ENCODE results near the gene SEMA7A. TPM values are rescaled to one million over a fixed set of nuclear protein-coding genes. Genes with fewer than 3 reads are reported as not detected.
"Not testable (repeated sequence)": the region's sequence is repeated elsewhere in the genome, so short reads cannot be mapped to it uniquely, and the experiment has no call there.

SEMA7A gene, protein sequence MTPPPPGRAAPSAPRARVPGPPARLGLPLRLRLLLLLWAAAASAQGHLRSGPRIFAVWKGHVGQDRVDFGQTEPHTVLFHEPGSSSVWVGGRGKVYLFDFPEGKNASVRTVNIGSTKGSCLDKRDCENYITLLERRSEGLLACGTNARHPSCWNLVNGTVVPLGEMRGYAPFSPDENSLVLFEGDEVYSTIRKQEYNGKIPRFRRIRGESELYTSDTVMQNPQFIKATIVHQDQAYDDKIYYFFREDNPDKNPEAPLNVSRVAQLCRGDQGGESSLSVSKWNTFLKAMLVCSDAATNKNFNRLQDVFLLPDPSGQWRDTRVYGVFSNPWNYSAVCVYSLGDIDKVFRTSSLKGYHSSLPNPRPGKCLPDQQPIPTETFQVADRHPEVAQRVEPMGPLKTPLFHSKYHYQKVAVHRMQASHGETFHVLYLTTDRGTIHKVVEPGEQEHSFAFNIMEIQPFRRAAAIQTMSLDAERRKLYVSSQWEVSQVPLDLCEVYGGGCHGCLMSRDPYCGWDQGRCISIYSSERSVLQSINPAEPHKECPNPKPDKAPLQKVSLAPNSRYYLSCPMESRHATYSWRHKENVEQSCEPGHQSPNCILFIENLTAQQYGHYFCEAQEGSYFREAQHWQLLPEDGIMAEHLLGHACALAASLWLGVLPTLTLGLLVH
- 1.2 TPM for total RNA-seq
- long read RNA-seq: 0 reads

DNA sequence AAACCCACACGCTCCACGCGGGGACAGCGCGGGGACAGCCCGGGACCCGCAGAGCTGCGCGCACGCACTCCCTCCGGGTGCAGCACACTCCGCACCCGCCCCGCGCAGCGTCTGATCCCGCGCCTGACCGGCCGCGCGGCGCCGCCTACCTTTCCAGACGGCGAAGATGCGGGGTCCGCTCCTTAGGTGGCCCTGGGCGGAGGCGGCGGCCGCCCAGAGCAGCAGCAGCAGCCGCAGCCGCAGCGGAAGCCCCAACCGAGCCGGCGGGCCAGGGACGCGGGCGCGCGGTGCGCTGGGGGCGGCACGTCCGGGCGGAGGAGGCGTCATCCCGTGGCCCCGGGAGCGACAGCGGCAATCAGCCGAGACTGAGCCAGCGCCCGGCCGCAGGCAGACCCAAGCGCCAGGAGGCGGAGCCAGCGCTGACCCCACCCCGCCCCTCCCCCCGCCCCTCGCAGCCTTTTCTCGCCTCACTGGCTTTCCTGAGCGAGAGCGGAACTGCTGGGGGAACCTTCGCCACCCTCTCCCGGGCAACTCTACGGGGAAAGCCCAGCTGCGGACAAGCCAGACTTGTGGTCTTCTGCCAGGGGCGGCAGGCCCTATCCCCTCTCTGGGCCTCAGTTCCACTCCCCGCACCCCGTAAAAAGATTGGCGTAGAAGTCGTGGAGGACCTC is at the start of gene SEMA7A:
Gene SEMA7A, minus strand, starts transcription at position 367 of the 671 bp plus-strand sequence. Its CDS starts 40 bp downstream, at position 327.
- intact Hi-C loops (cut with DNase I): no loop called here
- peak; percentile 96 for ATAC-seq (ENCODE audit: poor library complexity)
- DNase-seq: peak; percentile 90

DNA sequence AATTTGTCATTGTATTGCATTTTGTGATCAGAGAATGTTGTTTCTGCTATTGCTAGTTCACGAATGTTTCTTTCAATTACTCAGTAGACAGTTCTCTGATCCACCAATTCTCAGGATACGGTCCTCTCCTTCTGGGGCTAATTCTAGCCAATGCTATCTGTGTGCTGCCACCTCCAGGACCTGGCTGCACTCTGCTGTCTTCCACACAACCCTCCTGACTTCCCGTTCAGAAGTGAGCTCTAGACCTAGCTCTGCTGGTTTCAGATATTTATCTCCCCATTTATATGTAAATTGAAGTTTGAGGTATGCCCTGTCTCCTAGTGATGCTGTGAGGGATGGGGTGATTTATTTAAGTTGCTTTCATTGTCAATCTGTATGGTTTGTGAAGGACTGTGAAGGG is 48.9 kb upstream of the SEMA7A start:
- ATAC-seq (ENCODE audit: poor library complexity) (no peak), DNase-seq (no peak)
- intact Hi-C loops (cut with DNase I): no loop called here

DNA sequence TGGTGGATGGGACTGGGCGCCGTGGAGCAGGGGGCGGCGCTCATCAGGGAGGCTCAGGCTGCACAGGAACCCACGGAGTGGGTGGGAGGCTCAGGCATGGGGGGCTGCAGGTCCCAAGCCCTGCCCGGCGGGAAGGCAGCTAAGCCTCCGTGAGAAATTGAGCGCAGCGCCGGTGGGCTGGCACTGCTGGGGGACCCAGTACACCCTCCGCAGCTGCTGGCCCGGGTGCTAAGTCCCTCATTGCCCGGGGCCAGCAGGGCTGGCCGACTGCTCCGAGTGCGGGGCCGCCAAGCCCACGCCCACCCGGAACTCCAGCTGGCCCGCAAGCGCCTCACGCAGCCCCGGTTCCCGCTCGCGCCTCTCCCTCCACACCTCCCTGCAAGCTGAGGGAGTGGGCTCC is 46.6 kb upstream of the SEMA7A start:
- DNase-seq; intact Hi-C loops (cut with DNase I); ATAC-seq (ENCODE audit: poor library complexity): not testable (repeated sequence)

DNA sequence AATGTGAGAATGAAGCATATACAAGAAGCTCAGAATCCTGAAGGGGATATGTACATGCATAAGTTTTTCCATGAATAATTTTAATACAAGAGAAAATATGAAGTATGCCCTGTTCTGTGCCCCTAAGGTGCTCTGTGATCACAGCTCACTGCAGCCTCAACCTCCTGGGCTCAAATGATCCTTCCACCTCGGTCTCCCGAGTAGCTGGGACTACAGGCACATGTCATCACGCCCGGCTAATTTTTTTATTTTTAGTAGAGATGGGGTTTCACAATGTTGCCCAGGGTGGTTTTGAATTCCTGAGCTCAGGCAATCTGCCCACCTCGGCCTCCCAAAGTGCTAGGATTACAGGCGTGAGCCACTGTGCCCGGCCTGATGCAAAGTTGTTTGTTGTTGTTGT is 37.9 kb upstream of the SEMA7A start:
- intact Hi-C loops (cut with DNase I); ATAC-seq (ENCODE audit: poor library complexity); DNase-seq: not testable (repeated sequence)

DNA sequence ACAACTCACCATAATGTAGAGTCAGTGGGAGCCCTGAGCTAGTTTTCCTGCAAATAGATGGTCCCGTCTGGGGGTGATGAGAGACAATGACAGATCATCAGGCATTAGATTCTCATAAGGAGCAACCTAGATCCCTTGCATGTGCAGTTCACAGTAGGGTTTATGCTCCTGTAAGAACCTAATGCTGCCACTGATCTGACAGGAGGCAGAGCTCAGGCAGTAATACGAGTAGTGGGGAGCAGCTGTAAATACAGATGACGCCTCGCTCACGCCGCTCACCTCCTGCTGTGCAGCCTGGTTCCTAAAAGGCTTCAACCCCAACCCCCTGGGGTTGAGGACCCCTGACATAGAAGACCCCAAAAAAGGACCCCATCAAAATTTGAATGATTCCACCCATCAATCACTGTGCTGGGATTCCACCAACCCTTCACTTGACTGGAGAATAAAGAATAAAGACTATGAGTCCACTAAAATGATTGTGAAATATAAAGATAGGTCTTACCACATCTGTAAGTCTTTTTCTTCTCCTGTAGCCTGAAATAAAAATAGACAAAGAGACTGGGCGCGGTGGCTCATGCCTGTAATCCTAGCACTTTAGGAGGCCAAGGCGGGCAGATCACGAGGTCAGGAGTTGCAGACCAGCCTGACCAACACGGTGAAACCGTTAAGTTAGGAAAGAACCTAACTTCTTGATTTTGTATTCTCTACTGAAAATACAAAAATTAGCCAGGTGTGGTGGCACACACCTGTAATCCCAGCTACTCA is 37.1 kb upstream of the SEMA7A start:
- DNase-seq (no peak), ATAC-seq (ENCODE audit: poor library complexity) (no peak)

DNA sequence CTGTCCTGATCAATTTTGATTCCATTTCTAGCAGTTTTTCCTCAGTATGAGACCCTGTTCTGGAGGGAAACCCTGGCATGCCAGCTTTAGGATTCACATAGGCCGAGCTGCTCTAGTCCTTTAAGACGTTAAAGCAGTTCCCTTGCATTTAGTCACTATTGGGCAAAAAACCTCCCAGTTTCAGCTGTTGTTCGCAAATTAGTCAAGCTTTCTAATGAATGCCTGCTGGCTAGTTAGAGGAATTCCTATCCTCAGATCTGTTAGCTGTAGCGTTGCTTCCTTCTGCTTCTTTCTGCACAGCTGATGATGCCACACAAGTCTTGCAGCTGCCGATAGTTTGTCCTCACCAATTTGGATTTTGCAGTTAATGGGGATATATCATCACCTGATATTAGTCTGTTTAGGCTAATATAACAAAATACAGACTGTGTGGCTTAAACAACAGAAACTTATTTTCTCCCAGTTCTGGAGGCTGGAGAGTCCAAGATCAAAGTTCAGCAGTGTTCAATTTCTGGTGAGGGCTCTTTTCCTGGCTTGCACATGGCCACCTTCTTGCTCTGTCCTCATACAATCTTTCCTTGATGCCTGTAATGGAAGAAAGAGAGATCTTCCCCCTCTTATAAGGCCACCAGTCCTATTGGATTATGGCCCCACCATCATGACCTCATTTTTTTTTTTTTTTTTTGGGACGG is 34.7 kb upstream of the SEMA7A start:
- ATAC-seq (ENCODE audit: poor library complexity) (no peak), DNase-seq (no peak)
- intact Hi-C loops (cut with DNase I): no loop called here

More for the DNA sequence above, 37.1 kb upstream of the SEMA7A start:
- intact Hi-C loops (cut with DNase I): no loop called here

DNA sequence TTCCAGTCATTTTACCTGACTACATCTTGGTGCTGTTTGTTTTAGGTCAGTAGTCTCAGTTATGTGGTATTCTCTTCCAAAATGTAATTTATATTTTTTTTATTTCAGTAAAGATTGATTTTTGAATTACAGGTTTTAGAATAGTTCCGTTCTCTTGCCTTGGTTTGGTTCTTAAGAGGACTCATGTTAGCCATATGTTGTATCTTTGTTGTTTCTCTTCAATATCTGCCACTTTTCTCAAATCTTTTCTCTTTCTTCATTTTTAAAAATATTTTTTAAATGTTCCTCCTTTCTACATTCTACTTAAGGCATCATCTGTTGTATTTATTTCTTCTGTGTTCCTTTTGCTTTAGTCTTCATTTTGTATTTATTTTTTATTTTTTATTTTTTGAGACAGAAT is 32.8 kb upstream of the SEMA7A start:
- intact Hi-C loops (cut with DNase I): no loop called here
- no peak for ATAC-seq (ENCODE audit: poor library complexity)

DNA sequence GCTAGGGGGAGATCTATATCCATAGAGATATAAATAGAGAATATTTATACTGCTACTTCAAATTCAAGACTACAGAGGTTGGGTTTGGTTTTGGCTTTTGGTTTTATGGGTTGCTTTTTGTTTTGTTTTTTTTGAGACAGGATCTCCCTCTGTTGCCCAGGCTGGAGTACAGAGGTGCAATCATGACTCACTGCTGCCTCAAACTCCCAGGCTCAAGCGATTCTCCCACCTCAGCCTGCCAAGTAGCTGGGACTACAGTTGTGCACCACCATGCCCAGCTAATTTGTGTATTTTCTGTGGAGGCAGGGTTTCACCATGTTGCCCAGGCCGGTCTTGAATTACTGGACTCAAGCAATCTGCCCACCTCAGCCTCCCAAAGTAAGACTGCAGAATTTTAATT is 31.1 kb upstream of the SEMA7A start:
- intact Hi-C loops (cut with DNase I): no loop called here
- ATAC-seq (ENCODE audit: poor library complexity) (no peak), DNase-seq (no peak)

More for the DNA sequence above, 32.8 kb upstream of the SEMA7A start:
- no peak for DNase-seq

DNA sequence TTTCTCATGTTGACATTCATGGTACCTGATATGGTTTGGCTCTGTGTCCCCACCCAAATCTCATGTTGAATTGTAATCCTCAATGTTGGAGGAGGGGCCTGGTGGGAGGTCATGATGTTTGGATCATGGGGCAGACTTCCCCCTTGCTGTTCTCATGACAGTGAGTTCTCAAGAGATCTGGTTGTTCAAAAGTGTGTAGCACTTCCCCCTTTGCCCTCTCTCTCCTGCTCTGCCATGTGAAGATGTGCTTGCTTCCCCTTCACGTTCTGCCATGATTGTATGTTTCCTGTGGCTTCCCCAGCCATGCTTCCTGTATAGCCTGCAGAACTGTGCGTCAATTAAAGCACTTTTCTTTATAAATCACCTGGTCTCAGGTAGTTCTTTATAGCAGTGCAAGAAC is 30.5 kb upstream of the SEMA7A start:
- intact Hi-C loops (cut with DNase I): no loop called here
- DNase-seq (no peak), ATAC-seq (ENCODE audit: poor library complexity) (no peak)

DNA sequence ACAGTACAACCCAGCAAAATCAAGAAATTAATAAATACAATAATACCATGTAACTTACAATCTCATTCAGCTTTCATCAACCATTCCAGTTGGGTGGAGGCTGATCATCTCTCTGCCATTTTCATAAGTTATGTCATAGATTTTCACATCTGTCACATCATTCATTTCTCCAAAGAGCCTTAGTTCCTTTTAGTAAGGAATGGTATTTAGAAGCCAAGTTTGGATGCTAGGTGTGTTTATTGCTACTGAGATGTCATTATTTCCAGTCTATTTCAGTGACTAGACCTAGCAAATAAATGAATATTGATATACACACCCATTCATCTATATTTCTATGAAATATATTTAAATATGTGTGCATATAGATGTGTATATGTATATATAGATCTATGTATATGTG is 29.9 kb upstream of the SEMA7A start:
- ATAC-seq (ENCODE audit: poor library complexity): no peak
- DNase-seq: no peak
- intact Hi-C loops (cut with DNase I): no loop called here

DNA sequence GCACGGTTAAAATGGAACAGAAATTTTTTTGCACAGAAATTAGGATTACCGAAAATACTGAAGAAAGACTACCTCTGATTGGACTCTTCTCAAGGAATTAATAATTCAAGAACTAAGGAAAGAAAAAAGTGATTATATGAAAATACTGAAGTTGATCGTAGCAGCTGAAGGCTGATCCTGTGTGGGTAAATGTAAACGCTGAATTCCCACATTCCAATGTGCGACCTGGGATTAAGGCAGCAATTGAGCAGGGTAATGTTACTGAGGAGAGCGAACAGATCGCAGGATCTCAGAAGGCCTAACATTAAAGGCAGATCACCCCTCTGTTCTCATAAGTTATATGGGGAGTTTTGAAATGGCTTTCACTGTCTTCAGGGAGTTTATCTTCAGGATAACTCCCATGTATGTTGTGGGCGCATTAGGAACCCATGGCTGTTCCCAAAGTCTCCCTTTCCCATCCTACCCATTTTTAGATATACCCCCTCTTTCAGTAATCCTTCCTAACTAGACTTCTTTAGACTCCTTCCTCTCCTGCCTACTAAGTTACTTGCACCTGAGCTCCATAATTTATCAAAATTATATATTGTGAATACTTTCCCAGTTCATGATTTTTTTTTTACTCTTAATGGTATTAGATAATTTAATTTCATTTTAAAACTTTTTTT is 28.2 kb upstream of the SEMA7A start:
- ATAC-seq (ENCODE audit: poor library complexity) (no peak), DNase-seq (no peak)
- intact Hi-C loops (cut with DNase I): no loop called here

DNA sequence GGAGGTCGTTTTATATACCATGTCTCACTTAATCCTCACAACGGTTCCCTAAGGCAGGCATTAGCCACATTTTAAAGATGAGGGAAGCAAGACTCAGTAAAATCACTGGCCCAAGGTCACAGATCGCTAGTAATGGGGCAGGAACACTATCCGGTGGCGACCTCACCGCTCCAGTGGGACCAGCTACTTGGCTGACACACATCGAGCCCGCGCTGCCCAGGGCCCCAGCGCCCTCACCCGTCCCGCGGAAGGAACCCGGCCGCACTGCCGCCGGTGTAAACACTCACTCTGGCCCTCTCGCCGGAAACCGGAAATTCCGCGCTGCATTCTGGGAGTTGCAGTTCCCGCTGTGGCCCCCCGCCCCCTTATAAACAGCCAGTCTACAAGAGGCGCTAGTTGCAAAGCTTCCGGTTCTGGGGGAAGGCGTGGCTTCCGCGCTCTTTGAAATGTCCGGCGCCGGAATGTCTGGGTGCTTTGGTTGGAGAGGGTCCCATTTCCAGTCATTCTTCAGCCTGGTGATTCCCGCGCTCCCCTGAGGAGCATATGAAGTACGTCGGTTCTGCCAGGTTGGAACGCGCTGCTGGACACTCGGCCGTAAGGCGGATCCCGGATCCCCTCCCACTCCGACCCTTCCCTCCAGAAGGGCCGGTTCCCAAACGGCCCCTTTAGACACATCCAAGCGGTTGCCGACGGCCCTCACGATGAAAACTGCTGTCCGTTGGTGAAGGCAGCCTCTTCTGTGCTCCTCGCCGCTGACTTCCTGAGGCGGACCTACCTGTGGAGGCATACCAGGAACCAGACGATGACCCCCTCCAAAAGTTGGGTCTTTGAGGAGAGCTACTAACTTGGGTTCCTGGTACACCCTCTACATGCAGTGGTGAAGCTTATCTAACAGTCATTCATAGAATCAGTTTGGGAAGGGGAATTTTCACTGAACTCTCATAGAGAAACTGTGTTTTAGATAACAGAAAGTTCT is 27.4 kb upstream of the SEMA7A start, which contains the start of gene UBL7:
Gene UBL7, minus strand, starts transcription at position 290 of the 976 bp plus-strand sequence. CDS start 2,293 bp downstream, outside the sequence.
- DNase-seq (peak; percentile 98), ATAC-seq (ENCODE audit: poor library complexity) (peak; percentile 100)
- intact Hi-C loops (cut with DNase I): no loop called here

DNA sequence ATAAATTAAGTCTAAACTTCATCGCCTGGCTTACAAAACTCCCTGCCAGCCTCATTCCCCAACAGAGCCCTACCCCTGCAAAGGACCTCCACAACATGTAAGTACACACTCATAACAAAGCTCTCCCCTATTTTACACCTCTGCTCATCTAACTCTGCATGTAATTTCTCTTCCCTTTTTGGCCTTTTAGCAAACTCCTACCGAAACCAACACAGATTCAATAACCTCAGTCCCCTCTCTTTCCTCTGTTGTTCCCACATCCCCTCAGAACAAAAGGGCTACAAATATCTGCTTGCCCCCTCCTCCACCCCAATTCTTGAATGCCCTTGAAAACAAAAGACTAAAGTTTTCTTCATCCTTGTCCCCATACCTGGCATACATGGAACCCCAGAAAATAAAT is 26.5 kb upstream of the SEMA7A start:
- ATAC-seq (ENCODE audit: poor library complexity): no peak
- intact Hi-C loops (cut with DNase I): no loop called here
- no peak for DNase-seq

DNA sequence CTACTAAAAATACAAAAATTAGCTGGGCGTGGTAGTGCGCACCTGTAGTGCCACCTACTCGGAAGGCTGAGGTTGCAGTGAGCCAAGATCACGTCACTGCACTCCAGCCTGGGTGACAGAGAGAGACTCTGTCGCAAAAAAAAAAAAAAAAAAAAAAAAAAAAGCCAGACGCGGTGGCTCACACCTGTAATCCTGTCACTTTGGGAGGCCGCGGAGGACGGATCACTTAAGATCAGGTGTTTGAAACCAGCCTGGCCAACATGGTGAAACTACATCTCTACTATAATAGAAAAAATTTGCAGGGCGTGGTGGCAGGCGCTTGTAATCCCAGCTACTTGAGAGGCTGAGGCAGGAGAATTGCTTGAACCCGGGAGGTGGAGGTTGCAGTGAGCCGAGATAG is 26.0 kb upstream of the SEMA7A start:
- ATAC-seq (ENCODE audit: poor library complexity); intact Hi-C loops (cut with DNase I); DNase-seq: not testable (repeated sequence)

DNA sequence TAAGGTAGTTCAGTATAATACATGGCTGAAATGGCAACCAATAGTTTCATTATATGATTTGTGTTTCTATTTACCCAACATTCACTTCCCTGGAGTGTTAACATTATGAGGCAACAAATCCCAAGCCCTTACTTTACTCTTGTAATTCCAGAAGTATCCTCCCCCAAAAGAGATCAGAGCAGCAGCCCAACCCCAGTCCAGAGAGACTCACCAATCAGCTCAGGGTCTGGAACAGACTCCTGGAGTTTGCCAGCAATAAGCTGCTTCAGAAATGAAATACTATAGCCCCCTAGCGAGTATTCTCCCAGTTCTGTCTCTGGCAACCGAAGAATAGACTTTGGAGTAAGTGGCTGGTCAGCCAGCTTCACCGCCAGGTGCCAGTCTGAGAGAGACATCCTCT is 24.7 kb upstream of the SEMA7A start:
- no peak for DNase-seq
- no peak for ATAC-seq (ENCODE audit: poor library complexity)
- intact Hi-C loops (cut with DNase I): no loop called here

DNA sequence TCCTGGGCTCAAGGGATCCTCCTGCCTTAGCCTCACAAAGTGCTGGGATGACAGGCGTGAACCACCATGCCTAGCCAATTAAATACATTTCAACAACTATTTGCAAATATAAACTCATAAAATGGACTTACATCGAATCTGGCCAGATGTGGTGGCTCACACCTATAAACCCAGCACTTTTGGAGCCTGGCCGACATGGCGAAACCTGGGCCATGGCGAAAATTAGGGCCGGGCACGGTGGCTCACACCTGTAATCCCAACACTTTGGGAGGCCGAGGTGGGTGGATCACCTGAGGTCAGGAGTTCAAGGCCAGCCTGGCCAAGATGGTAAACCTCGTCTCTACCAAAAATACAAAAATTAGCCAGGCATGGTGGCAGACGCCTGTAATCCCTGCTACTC is 23.3 kb upstream of the SEMA7A start:
- intact Hi-C loops (cut with DNase I); ATAC-seq (ENCODE audit: poor library complexity); DNase-seq: not testable (repeated sequence)

All from Right ventricle myocardium superior (tissue), 1 donor.